AG04449 (cell line): ENCODE data around the gene SULF2.

Experiments
- CTCF ChIA-PET: fragments of 350-600 bp; formaldehyde crosslinking; extraction: SDS; loops from one replicate; lab custom pipeline; 2021; ENCODE audit warnings: antibody characterized with exemption; lab: Yijun Ruan, JAX
- POLR2A ChIA-PET: fragments of 400-600, 350-600 bp; formaldehyde crosslinking; extraction: SDS; loops from one replicate; lab custom pipeline; 2020; ENCODE audit warnings: antibody characterized with exemption, inconsistent platforms; lab: Yijun Ruan, JAX
- DNase-seq: peaks from one replicate; pipeline ENCODE4 v3.0.0-alpha.2; 2010; ENCODE audit warnings: low read depth, low spot score
- H3K4me3 ChIP-seq: 2 replicates; pipeline ENCODE4 v1.5.1; 2011; ENCODE audit warnings: low read depth, mild to moderate bottlenecking, control low read depth, low read length
- CTCF ChIP-seq: IDR thresholded peaks from one replicate; pipeline ENCODE4 v1.5.1; 2011; ENCODE audit warnings: mild to moderate bottlenecking, moderate library complexity, low read length, control low read depth, inconsistent platforms; ENCODE audit not compliant: insufficient read depth; ENCODE audit errors: missing control alignments

SULF2 gene

GRCh38 chr20:47611785-47612184 lies 173.5 kb downstream of the SULF2 start:
- DNase-seq, result no peak
- TF ChIP-seq CTCF, result no peak
- CTCF ChIA-PET, result interaction anchor here (1.0 to 3.7 kb wide), 4 partner anchors 9 to 338 kb away, joined by 3 to 34 read pairs (median 10); no protein-coding TSS in a partner anchor
- POLR2A ChIA-PET, result no interaction called here
- no peak overlapping the region for H3K4me3 ChIP-seq

- no peak for TF ChIP-seq CTCF
- ChIA-PET CTCF (interaction anchor here (1.2 to 3.7 kb wide), 9 partner anchors 10 to 337 kb away, joined by 3 to 34 read pairs (median 4); partner anchors contain the start of gene NCOA3), POLR2A (no interaction called here)
- DNase-seq, result no peak
- no peak overlapping the region for H3K4me3 ChIP-seq
Measured at GRCh38 chr20:47610945-47611250, 174.4 kb downstream of the SULF2 start.

GRCh38 chr20:47610247-47610944 lies 174.9 kb downstream of the SULF2 start:
- POLR2A ChIA-PET, result no interaction called here

GRCh38 chr20:47609001-47609400 lies 176.3 kb downstream of the SULF2 start:
- no peak for DNase-seq
- POLR2A ChIA-PET, result interaction anchor here (0.7 kb wide), 1 partner anchor 180 kb away, joined by 3 read pairs; no protein-coding TSS in a partner anchor
- TF ChIP-seq CTCF, result no peak
- CTCF ChIA-PET, result interaction anchor here (0.7 to 3.7 kb wide), 5 partner anchors 12 to 413 kb away, joined by 3 to 16 read pairs (median 5); partner anchors contain the start of gene NCOA3
- no peak overlapping the region for H3K4me3 ChIP-seq

More at GRCh38 chr20:47610247-47610944, 174.9 kb downstream of the SULF2 start:
- peak; percentile 50 for DNase-seq
- CTCF ChIA-PET, result interaction anchor here (1.2 to 3.7 kb wide), 10 partner anchors 9 to 337 kb away, joined by 3 to 34 read pairs (median 4); partner anchors contain the start of gene NCOA3
- no peak for TF ChIP-seq CTCF
- no peak overlapping the region for H3K4me3 ChIP-seq
